ENCODE data around the gene SMARCD3. TPM values are rescaled to one million over a fixed set of nuclear protein-coding genes. Genes with fewer than 3 reads are reported as not detected.

SMARCD3 gene
- total and polyA plus RNA-seq, 9 of the 15 experiments (the other 6 are each of a cell fraction or from before 2014, with no cell fraction given) = 0.43 to 3.6 (median 2.6) TPM

GRCh38 chr7:151228024-151228866 is 20.2 kb downstream of the SMARCD3 start (continued):
- no peak for TF ChIP-seq ZC3H4 (CRISPR knock-in tag; IDR thresholded peaks at IDR 0.05; ENCODE audit: borderline replicate concordance)
- no peak for TF ChIP-seq PHB (CRISPR knock-in tag; IDR thresholded peaks at IDR 0.05)
- TF ChIP-seq ZNF668 (CRISPR knock-in tag; IDR thresholded peaks at IDR 0.05) = no peak
- TF ChIP-seq RBM14 (IDR thresholded peaks at IDR 0.05; ENCODE audit: borderline replicate concordance, insufficient read depth, low read depth, low read length) = no peak
- no peak for TF ChIP-seq HDAC3 (IDR thresholded peaks at IDR 0.05; ENCODE audit: borderline replicate concordance, partially characterized antibody)
- no peak for TF ChIP-seq RERE (CRISPR knock-in tag; IDR thresholded peaks at IDR 0.05; ENCODE audit: borderline replicate concordance)
- no peak for TF ChIP-seq ARID2 (IDR thresholded peaks at IDR 0.05)
- TF ChIP-seq MCM3 (IDR thresholded peaks at IDR 0.05) = no peak
- no peak for TF ChIP-seq HLTF (IDR thresholded peaks at IDR 0.05)
- TF ChIP-seq DLX4 (CRISPR knock-in tag; IDR thresholded peaks at IDR 0.05) = no peak
- 0 out of 4 replicates have a peak, but pooled peaks of 1 of the 2 experiments have one; percentile 50 for TF ChIP-seq ARNT (IDR thresholded peaks at IDR 0.05)
- 0 out of 2 replicates have a peak, but pooled peaks have one; percentile 34 for TF ChIP-seq NCOA1 (IDR thresholded peaks at IDR 0.05; ENCODE audit: low read depth)
- TF ChIP-seq ZC3H8 (IDR thresholded peaks at IDR 0.05) = no peak
- TF ChIP-seq POLR2AphosphoS5 (IDR thresholded peaks at IDR 0.05; ENCODE audit: control insufficient read depth, insufficient read depth, low read depth, low read length) = no peak
- no peak for TF ChIP-seq POLR2A (conservative IDR thresholded peaks at IDR 0.05)
- TF ChIP-seq TRIM28 (IDR thresholded peaks at IDR 0.05) = 0 out of 2 replicates have a peak, but pooled peaks have one; percentile 40
- no peak for TF ChIP-seq TBL1XR1 (IDR thresholded peaks at IDR 0.05; ENCODE audit: low read length in 2 of 2)
- TF ChIP-seq, protein P1, sequence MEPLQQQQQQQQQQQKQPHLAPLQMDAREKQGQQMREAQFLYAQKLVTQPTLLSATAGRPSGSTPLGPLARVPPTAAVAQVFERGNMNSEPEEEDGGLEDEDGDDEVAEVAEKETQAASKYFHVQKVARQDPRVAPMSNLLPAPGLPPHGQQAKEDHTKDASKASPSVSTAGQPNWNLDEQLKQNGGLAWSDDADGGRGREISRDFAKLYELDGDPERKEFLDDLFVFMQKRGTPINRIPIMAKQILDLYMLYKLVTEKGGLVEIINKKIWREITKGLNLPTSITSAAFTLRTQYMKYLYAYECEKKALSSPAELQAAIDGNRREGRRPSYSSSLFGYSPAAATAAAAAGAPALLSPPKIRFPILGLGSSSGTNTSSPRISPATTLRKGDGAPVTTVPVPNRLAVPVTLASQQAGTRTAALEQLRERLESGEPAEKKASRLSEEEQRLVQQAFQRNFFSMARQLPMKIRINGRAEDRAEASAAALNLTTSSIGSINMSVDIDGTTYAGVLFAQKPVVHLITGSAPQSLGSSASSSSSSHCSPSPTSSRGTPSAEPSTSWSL (CRISPR knock-in tag; IDR thresholded peaks at IDR 0.05; ENCODE audit: borderline replicate concordance) = no peak
- no peak for TF ChIP-seq RBM17 (IDR thresholded peaks at IDR 0.05; ENCODE audit: borderline replicate concordance, low read depth, low read length)

Data from K562 (cell line).